SKM-1 (cell line): ENCODE results near the gene IBSP.
A peak's percentile ranks its signal among the peaks of the same experiment; 100 is the strongest.

Experiments used
- DNase-seq: peaks from one replicate; lab custom pipeline; 2025; ENCODE audit not compliant: unreplicated experiment; lab: John Stamatoyannopoulos, UW

Gene IBSP

DNA sequence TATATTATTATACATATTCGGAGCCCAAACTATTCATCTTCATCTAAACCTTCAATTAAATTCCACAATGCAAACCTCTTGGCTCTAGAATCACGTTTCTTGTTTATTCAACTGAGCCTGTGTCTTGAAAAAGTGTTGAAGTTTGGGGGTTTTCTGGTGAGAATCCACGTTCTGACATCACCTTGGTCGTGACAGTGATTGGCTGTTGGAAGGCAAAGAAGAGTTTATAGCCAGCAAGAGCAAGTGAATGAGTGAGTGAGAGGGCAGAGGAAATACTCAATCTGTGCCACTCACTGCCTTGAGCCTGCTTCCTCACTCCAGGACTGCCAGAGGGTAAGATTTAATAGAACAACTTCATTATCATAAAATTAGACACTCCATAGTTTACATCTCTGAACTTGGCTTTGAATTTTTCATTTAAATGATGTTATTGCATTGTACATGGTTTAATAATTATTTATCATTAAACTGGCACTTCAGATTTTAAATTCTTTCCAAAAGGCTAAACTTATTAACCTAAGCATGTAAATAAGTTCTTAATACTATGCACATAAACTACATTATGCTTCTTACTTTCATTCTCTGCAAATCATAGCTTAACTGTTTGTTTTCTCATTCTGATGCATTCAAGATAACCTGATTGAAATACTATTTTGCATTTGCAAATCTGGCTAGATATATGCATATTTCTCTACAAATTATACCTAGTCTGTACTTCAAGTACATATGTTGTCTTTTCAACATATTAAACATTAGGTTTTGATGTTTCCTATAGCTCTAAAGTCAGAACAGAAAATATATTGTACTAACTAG is at the start of gene IBSP:
TSS of gene IBSP (plus strand) at position 254 of the 813 bp plus-strand sequence. CDS start 2,808 bp downstream, outside the sequence.
- no peak for DNase-seq

- no peak for DNase-seq
Measured at GRCh38 chr4:87749883-87750282, 49.5 kb upstream of the IBSP start.

GRCh38 chr4:87758270-87758669 is 41.1 kb upstream of the IBSP start:
- DNase-seq = no peak

- no peak for DNase-seq
Measured at GRCh38 chr4:87762311-87762710, 37.0 kb upstream of the IBSP start.

DNA sequence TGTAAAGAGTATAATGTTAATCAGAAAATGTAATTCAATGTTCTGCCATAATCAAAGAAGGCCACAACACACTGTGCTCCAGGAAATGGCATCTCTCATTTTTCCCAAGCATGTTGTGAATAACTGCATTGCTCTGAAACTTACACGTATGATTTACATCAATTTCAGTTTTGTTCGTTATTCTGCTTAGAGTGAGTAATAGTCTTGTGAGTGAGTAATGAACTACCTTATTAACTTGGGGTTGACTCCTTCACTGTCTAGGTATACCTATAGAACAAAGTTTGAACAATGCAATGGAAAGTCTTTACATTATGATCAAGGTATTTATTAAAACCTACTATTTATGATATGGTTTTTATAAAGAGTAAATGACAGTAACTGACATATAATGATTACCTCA is 17.8 kb upstream of the IBSP start:
- no peak for DNase-seq

DNA sequence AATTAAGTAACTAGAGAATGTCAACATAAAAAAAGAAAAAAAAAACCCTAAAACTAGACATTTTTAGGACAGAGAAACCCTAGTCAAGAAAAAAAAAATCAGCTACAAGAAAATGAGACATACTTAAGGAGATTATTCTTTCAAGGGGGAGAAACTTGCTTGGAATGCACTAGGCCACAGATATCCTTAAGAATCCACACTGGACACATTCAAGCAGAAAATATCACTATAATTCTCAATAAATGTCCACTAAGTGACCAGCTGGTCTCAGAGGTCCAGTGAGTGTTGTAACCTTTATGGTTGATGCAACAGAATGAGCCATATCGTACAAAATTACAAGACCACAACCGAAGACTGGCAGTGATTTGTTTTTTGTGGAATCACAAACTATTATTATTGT is 15.6 kb upstream of the IBSP start:
- DNase-seq = no peak

GRCh38 chr4:87785731-87786509 is 13.4 kb upstream of the IBSP start:
- no peak for DNase-seq

- DNase-seq = no peak
Measured at GRCh38 chr4:87802858-87803257, 3.5 kb downstream of the IBSP start.

DNA sequence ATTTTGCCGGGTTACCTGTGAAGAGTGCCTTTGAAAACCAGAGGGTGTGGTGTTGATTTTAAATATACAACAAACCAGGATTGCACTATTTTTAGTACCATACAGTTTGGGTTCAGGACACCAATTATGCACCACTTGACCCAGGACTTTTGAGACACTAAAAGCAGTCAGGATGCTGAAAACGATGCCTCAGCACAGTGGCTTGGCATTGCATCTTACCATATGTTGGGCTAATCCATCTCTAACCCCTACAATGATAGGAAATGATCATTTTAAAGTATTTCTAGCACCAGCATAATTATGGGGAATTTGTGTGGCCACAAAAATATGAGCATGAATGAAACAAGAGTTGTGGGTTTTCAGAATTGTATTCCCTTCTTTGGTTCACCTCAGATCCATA is 4.1 kb downstream of the IBSP start:
- DNase-seq = no peak

GRCh38 chr4:87804871-87805270 is 5.5 kb downstream of the IBSP start:
- no peak for DNase-seq

DNA sequence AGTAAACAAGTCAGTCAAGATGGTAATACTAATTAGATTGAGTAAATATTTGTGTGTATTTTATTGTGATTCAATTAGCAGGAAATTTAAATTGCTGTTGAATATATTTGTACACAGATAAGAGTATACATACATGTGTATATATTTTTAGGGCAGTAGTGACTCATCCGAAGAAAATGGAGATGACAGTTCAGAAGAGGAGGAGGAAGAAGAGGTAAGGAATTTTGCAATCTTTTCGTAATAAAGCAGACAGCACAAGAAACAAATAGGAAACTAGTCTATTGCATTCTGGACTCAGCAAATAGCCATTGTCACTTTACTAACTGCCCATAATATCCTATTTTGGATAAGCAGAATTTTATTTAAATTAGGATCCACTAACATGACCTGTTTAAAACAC is 6.6 kb downstream of the IBSP start:
- peak; percentile 75 for DNase-seq

DNA sequence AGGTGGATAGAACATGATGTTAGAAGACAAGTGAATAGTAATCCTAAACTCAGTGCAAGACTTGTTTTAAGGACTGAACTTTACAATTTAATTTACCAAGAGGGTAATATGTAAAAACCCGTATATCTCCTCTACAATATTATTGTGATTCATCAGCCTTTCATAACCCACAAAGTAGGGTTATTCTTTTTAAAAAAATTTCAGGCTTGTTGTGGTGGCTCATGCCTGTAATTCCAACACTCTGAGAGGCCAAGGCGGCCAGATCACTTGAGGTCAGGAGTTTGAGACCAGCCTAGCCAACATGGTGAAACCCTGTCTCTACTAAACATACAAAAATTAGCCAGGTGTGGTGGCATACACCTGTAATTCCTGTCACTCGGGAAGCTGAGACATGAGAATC is 7.2 kb downstream of the IBSP start:
- DNase-seq = no peak

DNA sequence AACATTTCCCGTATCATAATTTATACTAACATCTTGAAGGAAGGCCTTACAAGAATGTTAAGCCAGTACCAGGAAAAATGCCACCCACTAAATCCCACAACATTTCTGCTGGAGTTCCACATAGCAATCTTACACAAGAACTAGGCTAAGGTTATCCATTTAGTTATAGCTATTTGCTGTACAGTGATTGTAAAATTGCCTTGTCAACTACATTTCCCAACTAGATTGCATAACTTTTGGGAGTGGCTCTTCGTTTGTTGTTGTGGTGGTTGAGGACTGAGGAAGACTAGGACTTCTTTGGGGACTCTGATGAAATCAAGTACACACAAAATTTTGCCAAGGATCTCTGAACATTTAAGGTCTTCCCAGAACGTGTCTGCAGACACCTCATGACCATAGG is 8.0 kb downstream of the IBSP start:
- no peak for DNase-seq

- no peak for DNase-seq
Measured at GRCh38 chr4:87811977-87812376, 12.6 kb downstream of the IBSP start.

GRCh38 chr4:87819281-87819919 is 20.0 kb downstream of the IBSP start:
- DNase-seq = no peak

DNA sequence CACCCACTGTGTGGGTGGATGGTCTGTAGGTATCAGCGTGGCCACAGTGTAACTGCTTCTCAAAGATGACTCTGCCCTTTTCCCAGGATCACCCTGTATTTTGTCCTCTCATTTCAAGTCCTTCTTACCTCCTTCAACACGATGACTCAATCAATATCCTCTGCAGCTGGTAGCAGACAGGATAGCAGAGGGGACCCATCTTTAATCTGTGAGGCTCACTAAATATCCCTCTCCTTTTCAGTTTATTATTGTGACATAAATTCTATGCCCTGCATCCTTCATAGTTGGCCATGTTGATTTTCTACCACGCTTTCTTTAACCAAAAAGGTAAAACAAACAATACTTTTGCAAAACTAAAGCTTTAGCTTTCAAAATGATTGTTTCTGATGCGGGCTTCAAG is 23.8 kb downstream of the IBSP start:
- DNase-seq = no peak

DNA sequence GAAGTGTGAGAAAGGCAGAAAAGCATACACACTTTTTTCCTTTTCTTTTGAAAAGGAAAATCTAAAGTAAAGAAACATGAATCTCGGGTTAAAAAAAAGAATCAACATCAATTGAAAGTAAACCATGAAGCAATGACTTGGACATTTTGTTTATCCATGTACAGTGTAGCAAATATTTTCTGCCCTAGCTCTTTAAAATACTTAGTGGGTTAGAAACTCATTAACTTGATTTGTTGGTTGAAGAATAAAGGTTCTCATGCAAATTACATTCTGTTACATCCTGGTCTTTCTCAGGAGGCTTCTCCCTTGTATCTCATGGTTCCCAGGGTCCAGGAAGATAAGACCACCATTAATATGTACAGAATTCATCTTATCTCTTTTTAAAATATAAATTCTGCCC is 24.4 kb downstream of the IBSP start:
- no peak for DNase-seq

GRCh38 chr4:87824352-87824751 is 25.0 kb downstream of the IBSP start:
- no peak for DNase-seq

DNA sequence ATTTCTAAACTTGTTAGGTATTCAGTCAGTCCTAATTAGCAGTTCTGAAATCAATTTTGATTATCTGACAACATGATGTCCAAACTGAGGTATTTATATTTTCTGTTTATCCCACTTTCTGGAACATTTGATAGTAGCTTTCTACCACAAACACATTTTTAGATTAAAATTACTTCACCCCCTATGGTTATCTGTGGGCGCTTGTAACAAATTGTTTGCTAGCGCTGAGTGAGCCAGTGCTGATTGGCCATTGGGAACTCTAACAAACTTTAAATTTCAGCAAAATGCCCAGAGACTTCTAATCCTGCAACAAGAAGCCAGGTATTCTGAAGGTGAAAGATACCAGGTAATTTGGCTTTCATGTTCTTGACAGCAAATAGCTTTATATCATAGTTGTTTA is 33.3 kb downstream of the IBSP start, which contains the start of gene MEPE:
TSS of gene MEPE (plus strand) at position 301 of the 400 bp plus-strand sequence. CDS start 1,746 bp downstream, outside the sequence.
- DNase-seq = no peak

DNA sequence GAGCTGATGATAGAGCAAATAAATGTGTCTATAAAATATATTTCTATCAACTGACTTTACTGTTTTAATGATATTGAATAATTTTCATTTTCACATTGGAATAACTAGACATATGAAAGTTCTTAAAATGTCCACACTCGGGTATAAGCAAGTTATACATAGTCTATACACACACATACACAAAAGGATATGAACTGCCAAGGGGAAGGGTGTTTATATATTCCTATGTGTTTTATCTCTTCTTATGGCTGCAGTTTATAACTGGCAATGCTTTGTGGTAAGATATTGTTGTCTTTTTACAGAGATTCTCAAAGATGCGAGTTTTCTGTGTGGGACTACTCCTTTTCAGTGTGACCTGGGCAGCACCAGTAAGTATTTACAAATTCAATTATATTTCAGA is 35.0 kb downstream of the IBSP start:
- no peak for DNase-seq

GRCh38 chr4:87835197-87835596 is 35.8 kb downstream of the IBSP start:
- DNase-seq = no peak

DNA sequence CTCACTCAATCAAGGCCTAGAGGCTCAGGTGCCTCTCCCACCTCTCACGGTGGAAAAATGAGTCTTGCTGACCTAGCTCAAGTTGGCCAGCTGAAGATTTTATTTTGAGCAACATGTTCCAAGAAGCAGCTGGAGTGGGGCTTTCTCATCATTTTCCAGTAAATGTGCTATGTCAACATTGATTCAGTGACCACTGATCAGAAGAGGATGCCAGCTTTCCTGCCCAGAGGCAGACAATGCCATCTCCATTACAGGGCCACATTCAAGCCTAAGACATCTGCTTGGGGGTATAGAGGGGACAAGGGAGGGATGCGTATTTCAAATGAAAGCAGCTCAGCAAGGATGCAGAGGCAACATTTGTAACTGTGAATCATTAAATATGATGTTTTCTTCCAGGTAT is 36.4 kb downstream of the IBSP start:
- DNase-seq = no peak
